ENCODE results near the gene TAF9B.

DNA sequence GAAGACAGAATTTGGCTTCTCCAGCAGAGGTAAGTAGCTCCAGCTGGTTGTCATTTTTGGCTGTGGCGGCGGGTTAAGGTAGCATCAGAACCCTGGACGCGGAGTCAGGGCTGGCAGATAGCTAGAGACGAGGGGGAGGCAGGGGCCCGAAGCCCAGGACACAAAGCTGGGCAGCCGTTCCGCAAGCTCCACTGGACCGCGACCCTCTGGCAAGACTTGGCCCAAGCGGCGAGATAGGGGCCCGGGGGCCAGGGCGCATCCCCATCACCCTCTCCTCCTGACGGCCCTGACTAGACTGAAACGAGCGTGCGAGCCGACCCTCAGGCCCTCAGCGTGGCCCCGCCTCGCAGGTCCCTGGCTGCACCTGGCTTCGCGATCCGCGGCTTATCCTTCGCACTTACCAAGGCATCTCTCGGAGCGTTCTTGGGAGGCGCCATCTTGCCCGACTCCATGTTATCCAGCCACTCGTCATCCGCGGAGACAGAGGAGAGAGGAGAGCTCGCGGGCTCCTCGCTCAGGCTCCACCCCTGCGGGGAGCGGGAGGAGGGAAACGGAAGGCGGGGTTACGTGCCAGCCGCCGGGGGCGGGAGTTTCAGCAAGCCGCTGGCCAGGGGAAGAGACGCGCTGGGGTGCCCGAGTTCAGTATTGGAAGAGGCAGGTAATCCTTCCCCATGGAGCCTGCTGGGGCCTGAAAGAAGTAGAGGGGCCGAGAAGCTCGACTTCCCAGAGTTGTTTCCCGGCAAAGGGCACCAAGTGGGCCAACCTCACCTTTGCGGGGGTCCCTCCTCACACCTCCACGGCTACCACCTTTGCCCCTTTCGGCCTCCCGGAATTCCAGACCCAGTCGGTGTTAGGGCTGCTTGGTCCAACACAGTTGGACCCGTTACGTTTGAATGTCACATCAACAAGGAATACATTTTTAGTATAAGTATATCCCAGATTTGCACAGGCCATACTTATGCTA, at the start of gene TAF9B:
- TF ChIP-seq, protein P1, sequence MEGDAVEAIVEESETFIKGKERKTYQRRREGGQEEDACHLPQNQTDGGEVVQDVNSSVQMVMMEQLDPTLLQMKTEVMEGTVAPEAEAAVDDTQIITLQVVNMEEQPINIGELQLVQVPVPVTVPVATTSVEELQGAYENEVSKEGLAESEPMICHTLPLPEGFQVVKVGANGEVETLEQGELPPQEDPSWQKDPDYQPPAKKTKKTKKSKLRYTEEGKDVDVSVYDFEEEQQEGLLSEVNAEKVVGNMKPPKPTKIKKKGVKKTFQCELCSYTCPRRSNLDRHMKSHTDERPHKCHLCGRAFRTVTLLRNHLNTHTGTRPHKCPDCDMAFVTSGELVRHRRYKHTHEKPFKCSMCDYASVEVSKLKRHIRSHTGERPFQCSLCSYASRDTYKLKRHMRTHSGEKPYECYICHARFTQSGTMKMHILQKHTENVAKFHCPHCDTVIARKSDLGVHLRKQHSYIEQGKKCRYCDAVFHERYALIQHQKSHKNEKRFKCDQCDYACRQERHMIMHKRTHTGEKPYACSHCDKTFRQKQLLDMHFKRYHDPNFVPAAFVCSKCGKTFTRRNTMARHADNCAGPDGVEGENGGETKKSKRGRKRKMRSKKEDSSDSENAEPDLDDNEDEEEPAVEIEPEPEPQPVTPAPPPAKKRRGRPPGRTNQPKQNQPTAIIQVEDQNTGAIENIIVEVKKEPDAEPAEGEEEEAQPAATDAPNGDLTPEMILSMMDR (IDR thresholded peaks at IDR 0.05), result no peak
- TF ChIP-seq, protein P2, sequence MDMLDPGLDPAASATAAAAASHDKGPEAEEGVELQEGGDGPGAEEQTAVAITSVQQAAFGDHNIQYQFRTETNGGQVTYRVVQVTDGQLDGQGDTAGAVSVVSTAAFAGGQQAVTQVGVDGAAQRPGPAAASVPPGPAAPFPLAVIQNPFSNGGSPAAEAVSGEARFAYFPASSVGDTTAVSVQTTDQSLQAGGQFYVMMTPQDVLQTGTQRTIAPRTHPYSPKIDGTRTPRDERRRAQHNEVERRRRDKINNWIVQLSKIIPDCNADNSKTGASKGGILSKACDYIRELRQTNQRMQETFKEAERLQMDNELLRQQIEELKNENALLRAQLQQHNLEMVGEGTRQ (IDR thresholded peaks at IDR 0.05; ENCODE audit: borderline replicate concordance, low read depth, low read length), result no peak
- TF ChIP-seq, protein P3, sequence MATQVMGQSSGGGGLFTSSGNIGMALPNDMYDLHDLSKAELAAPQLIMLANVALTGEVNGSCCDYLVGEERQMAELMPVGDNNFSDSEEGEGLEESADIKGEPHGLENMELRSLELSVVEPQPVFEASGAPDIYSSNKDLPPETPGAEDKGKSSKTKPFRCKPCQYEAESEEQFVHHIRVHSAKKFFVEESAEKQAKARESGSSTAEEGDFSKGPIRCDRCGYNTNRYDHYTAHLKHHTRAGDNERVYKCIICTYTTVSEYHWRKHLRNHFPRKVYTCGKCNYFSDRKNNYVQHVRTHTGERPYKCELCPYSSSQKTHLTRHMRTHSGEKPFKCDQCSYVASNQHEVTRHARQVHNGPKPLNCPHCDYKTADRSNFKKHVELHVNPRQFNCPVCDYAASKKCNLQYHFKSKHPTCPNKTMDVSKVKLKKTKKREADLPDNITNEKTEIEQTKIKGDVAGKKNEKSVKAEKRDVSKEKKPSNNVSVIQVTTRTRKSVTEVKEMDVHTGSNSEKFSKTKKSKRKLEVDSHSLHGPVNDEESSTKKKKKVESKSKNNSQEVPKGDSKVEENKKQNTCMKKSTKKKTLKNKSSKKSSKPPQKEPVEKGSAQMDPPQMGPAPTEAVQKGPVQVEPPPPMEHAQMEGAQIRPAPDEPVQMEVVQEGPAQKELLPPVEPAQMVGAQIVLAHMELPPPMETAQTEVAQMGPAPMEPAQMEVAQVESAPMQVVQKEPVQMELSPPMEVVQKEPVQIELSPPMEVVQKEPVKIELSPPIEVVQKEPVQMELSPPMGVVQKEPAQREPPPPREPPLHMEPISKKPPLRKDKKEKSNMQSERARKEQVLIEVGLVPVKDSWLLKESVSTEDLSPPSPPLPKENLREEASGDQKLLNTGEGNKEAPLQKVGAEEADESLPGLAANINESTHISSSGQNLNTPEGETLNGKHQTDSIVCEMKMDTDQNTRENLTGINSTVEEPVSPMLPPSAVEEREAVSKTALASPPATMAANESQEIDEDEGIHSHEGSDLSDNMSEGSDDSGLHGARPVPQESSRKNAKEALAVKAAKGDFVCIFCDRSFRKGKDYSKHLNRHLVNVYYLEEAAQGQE (IDR thresholded peaks at IDR 0.05; ENCODE audit: low read depth, low read length), result no peak
- TF ChIP-seq EZH2phosphoT487 (IDR thresholded peaks at IDR 0.05; ENCODE audit: borderline replicate concordance, low read depth) (no peak), GATA2 (CRISPR knock-in tag; IDR thresholded peaks at IDR 0.05) (0 out of 2 replicates have a peak, but pooled peaks have one; percentile 9), GABPA (IDR thresholded peaks at IDR 0.05; ENCODE audit: low read depth) (no peak), RFX5 (IDR thresholded peaks at IDR 0.05; ENCODE audit: low read length) (no peak), POLR2AphosphoS5 (IDR thresholded peaks at IDR 0.05; ENCODE audit: low read depth, low read length) (peak; percentile 77), SMC3 (IDR thresholded peaks at IDR 0.05; ENCODE audit: low read depth, low read length) (no peak)
- TF ChIP-seq, protein P4, sequence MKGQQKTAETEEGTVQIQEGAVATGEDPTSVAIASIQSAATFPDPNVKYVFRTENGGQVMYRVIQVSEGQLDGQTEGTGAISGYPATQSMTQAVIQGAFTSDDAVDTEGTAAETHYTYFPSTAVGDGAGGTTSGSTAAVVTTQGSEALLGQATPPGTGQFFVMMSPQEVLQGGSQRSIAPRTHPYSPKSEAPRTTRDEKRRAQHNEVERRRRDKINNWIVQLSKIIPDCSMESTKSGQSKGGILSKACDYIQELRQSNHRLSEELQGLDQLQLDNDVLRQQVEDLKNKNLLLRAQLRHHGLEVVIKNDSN (IDR thresholded peaks at IDR 0.05; ENCODE audit: borderline replicate concordance, low read depth), result no peak
- TF ChIP-seq, protein P5, sequence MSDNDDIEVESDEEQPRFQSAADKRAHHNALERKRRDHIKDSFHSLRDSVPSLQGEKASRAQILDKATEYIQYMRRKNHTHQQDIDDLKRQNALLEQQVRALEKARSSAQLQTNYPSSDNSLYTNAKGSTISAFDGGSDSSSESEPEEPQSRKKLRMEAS (IDR thresholded peaks at IDR 0.05; ENCODE audit: low read depth), result no peak

Measured in SK-N-SH (cell line).